Medulla oblongata (tissue), 1 donor: ENCODE data around the gene GGN.
"Not testable (repeated sequence)": the region's sequence is repeated elsewhere in the genome, so short reads cannot be mapped to it uniquely, and the experiment has no call there.

Experiments
- DNase-seq: peaks from one replicate; pipeline ENCODE4 v3.0.0-alpha.2; 2015; ENCODE audit errors: extremely low spot score

The GGN gene

GRCh38 chr19:38387550-38388348, at the start of gene GGN:
TSS of gene GGN (minus strand) at chr19:38388034. CDS start at chr19:38387261, 773 bp downstream.
- peak; percentile 69 for DNase-seq

DNA sequence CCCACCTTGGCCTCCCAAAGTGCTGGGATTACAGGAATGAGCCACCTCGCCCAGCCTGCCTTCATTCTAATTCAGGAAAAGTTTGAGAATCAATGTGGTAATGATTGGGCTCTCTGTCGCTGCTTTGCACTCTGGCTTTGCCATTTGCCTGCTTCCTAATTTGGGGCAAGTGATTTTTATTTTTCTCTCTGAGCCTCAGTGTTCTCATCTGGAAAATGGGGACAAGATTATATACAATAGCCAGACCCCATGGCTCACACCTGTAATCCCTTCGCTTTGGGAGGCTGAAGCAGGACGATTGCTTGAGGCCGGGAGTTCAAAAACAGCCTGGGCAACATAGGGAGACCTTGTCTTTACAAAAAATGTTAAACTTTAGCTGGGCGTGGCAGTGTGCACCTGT, 49.5 kb upstream of the GGN start:
- DNase-seq, result no peak

DNA sequence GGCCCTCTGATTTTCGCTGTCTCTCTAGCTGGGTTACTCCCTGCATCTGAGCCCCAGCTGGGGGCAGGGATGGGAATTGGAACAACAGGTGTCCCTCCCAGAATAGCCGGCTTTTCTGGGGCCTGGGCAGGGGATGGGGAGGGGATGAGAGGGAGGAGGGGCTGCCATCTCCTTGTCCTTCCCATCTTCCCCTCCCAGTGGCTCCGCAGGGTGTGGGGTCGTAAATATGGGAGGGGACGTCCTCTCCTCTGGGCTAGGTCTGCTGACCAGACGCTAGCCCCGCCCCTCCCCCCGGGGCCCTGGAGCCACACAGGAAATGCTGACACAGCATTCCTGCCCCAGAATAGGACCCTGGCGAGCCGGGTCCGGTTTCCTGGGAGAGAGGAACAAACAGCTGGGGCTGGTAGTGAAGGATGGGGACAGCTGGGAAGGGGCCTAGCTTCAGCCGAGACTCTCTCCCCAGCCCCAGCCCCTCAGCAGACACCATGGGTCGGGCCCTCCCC, 46.8 kb upstream of the GGN start:
- peak; percentile 79 for DNase-seq

- peak; percentile 64 for DNase-seq
Observed at GRCh38 chr19:38433268-38433733, 45.5 kb upstream of the GGN start, which contains the start of gene RYR1. TSS of gene RYR1 (plus strand) at chr19:38433691. CDS start at chr19:38433830, 139 bp downstream.

DNA sequence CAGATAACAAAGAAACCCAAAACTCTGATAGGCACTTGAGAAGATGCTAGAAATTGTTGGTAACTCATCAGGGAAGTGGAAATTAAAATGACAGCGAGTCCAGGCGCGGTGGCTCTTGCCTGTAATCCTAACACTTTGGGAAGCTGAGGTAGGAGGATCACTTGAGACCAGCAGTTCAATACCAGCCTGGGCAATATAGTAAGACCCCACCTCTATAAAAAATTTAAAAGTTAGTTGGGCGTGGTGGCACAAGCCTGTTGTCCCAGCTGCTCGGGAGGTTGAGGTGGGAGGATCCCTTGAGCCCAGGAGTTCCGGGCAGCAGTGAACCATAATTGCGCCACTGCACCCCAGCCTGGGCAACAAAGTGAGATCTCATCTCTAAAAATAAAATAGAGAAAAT, 43.1 kb upstream of the GGN start:
- DNase-seq, result no peak

DNA sequence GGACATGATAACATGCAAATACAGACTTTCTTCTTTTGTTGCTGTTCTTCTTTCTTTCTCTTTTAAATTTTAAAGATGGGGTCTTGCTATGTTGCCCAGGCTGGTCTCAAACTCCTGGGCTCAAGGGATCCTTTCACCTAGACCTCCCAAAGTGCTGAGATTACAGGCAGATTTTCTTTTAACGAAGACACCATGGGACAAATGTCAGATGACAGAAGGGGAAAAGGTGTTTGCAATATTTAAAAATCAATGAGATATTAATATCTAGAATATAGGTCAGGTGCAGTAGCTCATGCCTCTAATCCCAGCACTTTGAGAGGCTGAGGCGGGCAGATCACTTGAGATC, 42.0 kb upstream of the GGN start:
- no peak for DNase-seq

DNA sequence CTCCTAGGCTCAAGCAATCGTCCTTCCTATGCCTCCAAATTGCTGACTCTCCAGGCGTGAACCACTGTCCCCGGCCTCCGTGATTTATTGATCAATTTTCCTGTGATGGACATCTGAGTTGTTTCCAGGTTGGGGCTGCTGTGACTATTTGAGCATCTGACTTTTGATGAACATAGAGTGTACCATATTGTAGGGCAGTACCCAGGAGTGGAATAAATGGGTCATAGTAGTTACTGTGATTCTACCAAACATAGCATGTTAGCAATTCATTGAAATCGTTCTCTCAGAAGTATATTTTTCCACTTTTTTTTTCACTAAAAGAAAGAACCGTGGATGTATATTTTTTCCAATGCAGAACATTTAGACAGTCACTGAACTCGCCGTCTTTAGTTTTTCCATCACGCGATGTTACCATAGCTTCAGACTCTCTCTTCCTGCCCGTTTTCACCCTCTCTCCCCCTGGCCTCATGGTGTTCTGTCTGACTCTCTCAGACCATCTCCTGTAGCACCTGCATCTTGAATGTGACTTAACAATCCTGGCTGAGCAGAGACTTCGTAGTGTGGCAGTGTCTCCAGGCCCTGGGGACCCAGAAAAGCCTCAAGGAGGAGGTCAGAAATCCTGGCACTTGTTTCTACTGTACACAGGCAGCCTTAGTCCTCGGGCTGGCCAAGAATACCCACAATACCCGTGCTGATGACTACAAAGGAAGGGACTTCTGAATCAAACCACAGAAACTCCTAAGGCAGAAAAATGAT, 41.4 kb upstream of the GGN start:
- no peak for DNase-seq

DNA sequence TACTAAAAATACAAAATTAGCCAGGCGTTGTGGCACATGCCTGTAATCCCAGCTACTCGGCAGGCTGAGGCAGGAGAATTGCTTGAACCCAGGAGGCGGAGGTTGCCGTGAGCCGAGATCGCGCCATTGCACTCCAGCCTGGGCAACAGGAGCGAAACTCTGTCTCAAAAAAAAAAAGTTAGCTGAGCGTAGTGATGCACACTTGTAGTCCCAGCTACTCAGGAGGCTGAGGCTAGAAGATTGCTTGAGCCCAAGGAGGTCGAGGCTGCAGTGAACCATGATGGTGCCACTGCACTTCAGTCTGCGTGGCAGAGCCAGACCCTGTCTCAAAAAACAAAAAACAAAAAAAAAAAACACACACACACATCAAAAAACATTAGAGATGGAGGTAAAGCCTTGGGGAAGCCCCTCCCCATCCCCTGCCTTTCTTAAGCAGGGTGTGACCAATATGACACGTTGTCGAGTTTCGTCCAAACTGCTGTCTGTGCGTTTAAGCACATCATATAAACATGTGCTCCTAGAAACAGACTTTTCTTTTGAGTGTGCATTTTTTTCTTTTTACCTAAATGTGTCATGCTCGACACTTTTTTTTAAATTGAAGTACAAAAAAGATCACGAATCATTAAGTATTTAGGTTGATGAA, 39.3 kb upstream of the GGN start:
- DNase-seq, result not testable (repeated sequence)

DNA sequence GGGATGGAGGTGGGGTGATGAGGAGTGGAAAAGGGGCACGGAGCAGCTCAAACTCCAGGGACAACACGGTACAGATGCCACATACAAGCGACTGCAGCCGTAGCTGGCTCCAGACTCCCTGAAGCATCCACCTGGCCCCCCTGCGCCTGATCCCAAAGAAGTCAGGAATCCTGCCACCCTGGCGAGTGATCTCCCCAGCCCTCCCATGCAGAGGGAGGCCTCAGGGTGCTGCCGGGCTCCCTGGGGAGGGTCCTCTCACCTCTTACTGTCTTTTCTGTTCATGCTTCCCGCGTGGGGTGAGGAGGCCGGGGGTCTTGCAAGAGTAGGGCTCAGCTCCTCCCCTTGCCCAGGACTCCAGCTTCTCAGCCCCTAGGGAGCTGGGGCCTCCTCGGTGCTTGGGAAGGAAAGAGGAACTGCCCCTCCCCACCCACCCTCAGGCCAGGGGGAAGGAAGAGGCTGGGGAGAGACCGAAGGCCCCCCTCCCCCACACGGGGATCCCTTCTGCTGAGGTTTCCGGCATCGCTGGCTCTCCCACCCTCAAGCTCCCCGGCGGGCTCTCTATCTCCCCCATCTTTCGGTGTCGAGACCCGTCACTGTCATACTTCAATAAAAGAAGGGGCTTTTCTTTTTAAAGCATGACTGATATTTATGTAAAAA, 38.1 kb upstream of the GGN start, which contains the start of gene RASGRP4:
RASGRP4 (minus strand) TSS at position 410 of the 657 bp plus-strand sequence; CDS start at position 282, 128 bp downstream.
- DNase-seq, result peak; percentile 45

DNA sequence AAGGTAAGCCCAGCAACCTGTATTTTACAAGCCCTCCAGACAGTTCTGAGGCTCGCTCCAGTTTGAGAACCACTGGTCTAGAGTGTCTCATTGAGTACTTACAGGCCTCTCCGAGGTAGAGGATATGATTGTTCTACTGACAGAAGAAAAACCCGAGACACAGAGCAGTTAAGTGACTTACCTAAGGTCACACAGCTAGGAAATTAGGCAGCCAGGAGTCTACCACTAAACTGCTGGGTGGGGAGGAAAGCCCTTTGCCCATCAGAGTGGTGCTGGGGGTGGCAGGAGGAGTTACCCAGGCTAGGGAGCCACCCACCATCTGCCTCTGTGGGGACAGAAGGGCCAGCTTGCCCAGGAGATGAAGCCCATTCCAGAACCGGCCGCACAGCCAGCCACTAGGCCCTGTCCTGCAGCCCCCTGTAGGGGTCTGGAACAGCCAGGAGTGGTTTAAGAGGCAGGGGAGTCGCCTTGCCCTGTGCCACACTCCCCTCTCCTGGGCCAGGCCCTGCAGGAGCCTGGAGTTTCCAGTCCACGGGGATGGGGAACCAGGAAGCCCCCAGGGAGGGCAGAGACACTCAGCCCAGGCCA, 37.5 kb upstream of the GGN start:
- DNase-seq, result no peak

DNA sequence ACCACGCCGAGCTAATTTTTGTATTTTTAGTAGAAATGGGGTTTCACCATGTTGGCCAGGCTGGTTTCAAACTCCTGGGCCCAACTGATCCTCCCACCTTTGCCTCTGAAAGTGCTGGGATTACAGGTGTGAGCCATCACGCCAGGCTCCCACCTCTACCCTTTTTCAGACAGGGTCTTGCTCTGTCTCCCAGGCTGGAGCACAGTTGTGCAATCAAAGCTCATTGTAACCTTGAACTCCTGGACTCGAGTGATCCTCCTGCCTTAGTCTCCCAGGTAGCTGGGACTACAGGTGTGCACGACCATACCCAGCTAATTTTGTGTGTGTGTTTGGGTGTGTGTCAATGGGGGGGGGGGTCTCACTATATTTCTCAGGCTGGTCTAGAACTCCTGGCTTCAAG, 36.4 kb upstream of the GGN start:
- DNase-seq, result no peak

GRCh38 chr19:38422438-38422837, 34.6 kb upstream of the GGN start:
- no peak for DNase-seq

DNA sequence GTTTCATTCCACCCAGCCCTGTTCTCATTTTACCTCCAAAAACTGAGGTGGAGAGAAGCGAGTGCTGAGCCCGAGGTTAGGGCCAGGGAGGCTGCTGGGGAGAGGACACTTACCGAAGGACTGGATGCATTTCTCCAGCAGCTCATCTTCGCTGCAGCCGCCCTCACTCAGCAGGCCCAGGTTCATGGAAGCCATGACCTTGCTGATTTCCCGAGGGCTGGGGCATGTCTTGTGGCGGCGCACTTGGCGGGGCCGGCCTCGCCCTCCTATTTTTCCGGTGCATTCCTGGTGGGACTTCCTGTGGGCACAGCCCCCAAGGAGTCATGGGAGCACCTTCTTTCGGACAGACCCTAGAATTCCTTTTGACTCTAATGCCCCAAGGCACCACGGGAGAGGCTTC, 34.0 kb upstream of the GGN start:
- DNase-seq, result no peak

DNA sequence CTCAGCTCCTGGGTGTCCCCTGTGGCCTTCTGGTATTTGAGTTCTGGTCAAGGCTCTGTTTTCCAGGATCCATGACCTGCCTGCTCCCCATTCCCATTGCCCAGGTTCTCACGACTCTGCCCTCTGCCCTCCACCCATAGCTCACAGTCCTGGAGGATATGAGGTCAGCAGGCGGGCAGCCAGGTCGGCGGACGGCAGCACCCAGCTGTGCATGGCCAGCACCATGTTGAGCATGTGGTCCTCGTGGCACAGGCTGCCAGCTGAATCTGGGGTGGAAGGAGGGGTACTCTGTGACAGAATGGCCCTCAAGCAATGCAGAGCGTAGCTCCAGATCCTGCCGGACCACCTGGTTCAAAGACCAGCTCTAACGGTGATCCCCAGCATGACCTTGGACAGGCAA, 33.1 kb upstream of the GGN start:
- DNase-seq, result no peak

- peak; percentile 33 for DNase-seq
Observed at GRCh38 chr19:38417544-38418506, 30.0 kb upstream of the GGN start.

- no peak for DNase-seq
Observed at GRCh38 chr19:38417146-38417543, 29.3 kb upstream of the GGN start.

- no peak for DNase-seq
Observed at GRCh38 chr19:38413416-38413815, 25.6 kb upstream of the GGN start.

- DNase-seq, result no peak
Observed at GRCh38 chr19:38412961-38413360, 25.1 kb upstream of the GGN start.

DNA sequence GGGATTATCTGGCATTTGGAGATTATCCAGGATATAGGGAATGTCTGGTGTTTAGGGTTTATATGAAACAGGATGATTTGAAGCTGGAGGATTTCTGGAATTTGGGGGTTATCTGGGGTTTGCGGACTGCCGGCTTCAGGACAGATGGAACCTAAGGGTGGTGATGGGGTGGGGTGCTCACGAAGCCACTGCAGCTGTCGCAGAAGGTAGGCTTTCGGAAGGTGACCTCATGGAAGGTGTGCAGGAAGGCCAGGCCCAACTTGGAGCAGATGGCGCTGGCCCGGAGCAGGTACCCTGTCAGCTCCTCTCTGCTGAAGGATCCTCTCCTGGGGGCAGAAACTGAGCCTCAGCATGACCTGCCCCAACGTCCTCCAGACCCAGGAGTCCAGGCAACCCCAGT, 24.7 kb upstream of the GGN start:
- no peak for DNase-seq

GRCh38 chr19:38411898-38412297, 24.1 kb upstream of the GGN start:
- DNase-seq, result not testable (repeated sequence)
